ENCODE measurements around the gene PTPRD. TPM values are rescaled to one million over a fixed set of nuclear protein-coding genes. Genes with fewer than 3 reads are reported as not detected.

The PTPRD gene
- total RNA-seq, 1 experiment from 2014 or later = 0.02 TPM

- TF ChIP-seq REST (IDR thresholded peaks at IDR 0.05; ENCODE audit: low read depth) (no peak), FOSL1 (IDR thresholded peaks at IDR 0.05; ENCODE audit: low read depth) (no peak), CEBPB (IDR thresholded peaks at IDR 0.05; ENCODE audit: low read depth) (no peak)
These were observed 1850.2 kb downstream of the PTPRD start (continued) for GRCh38 chr9:8762479-8763085.

GRCh38 chr9:8760000-8760767 lies 1852.6 kb downstream of the PTPRD start:
- no peak for DNase-seq (ENCODE audit: low read depth, low spot score)
- peaks cover 11 to 28% of the 10 kb centered on the region in 2 experiments; a peak in 2 of 4 replicates for H3K9me3 ChIP-seq (ENCODE audit: control insufficient read depth in 1 of 2, insufficient read depth in 1 of 2, low read depth in 1 of 2, low read length in 2 of 2)
- H2AFZ ChIP-seq (ENCODE audit: low read depth, low read length, poor library complexity, severe bottlenecking) = no peak overlapping the region
- H3K79me2 ChIP-seq (ENCODE audit: insufficient read depth, low read length) = no peaks in the 10 kb centered on the region
- no peaks in the 10 kb centered on the region for H3K36me3 ChIP-seq (ENCODE audit: control insufficient read depth in 1 of 2, insufficient read depth in 2 of 2, low read length in 2 of 2)
- H3K27ac ChIP-seq (ENCODE audit: low read depth, low read length) = no peak overlapping the region
- no peaks in the 10 kb centered on the region for H3K9me2 ChIP-seq (ENCODE audit: insufficient read depth)
- TF ChIP-seq RAD21 (IDR thresholded peaks at IDR 0.05; ENCODE audit: low read depth) = no peak
- TF ChIP-seq EZH2phosphoT487 (IDR thresholded peaks at IDR 0.05; ENCODE audit: borderline replicate concordance) = no peak
- no peak for TF ChIP-seq JUND (IDR thresholded peaks at IDR 0.05)
- TF ChIP-seq ZFX (IDR thresholded peaks at IDR 0.05) = no peak
- TF ChIP-seq CBX3 (IDR thresholded peaks at IDR 0.05; ENCODE audit: low read depth) = no peak
- TF ChIP-seq POLR2AphosphoS5 (IDR thresholded peaks at IDR 0.05; ENCODE audit: low read depth, low read length) = no peak
- TF ChIP-seq EZH2 (IDR thresholded peaks at IDR 0.05) = no peak
- no peak for TF ChIP-seq ATF3 (IDR thresholded peaks at IDR 0.05)
- no peak for TF ChIP-seq SP1 (IDR thresholded peaks at IDR 0.05; ENCODE audit: low read depth)
- TF ChIP-seq CEBPB (IDR thresholded peaks at IDR 0.05; ENCODE audit: low read depth) = no peak
- no peak for TF ChIP-seq SIN3A (IDR thresholded peaks at IDR 0.05; ENCODE audit: low read depth)
- no peak for TF ChIP-seq MAX (IDR thresholded peaks at IDR 0.05)
- no peak for TF ChIP-seq REST (IDR thresholded peaks at IDR 0.05; ENCODE audit: low read depth)
- TF ChIP-seq YY1 (IDR thresholded peaks at IDR 0.05; ENCODE audit: extremely low read depth, insufficient replicate concordance, low read depth, low read length) = no peak
- ChIA-PET CTCF (no interaction called here), POLR2A (no interaction called here), RAD21 (ENCODE audit: low non-redundant PET in 1 of 2, low total read pairs in 2 of 2, uncharacterized antibody in 2 of 2, unreplicated experiment in 2 of 2) (no interaction called here)
- intact Hi-C loops (cut with micrococcal nuclease) = no loop called here
- no peaks in the 10 kb centered on the region for H3K27me3 ChIP-seq (ENCODE audit: insufficient read depth, low read length)
- no peaks in the 10 kb centered on the region for H3K4me1 ChIP-seq (ENCODE audit: control insufficient read depth in 1 of 2, insufficient read depth in 2 of 2, low read length in 2 of 2)
- H3K4me3 ChIP-seq (replicated peaks in 1 of 2; ENCODE audit: low read depth in 1 of 2, low read length in 2 of 2) = no peak overlapping the region
- H4K20me1 ChIP-seq (ENCODE audit: insufficient read depth) = no peaks in the 10 kb centered on the region
- H3K4me2 ChIP-seq (ENCODE audit: low read length) = no peak overlapping the region
- no peak overlapping the region for H3K9ac ChIP-seq (ENCODE audit: low read length)
- no TSS peak for BruUV-seq (replicated peaks)
- ATAC-seq = no peak
